GM04504 (cell line): ENCODE results near the gene IFNA7.
"Not testable (repeated sequence)": the region's sequence is repeated elsewhere in the genome, so short reads cannot be mapped to it uniquely, and the experiment has no call there.

Experiments used
- DNase-seq: peaks from one replicate; pipeline ENCODE4 v3.0.0-alpha.2; 2012; ENCODE audit warnings: low read depth

The IFNA7 gene

GRCh38 chr9:21182810-21183736, 18.9 kb downstream of the IFNA7 start:
- not testable (repeated sequence) for DNase-seq

GRCh38 chr9:21174671-21175070, 27.3 kb downstream of the IFNA7 start:
- DNase-seq: no peak

GRCh38 chr9:21172156-21172555, 29.8 kb downstream of the IFNA7 start:
- DNase-seq: no peak

GRCh38 chr9:21171351-21171750, 30.7 kb downstream of the IFNA7 start:
- DNase-seq: no peak

GRCh38 chr9:21166560-21166959, 35.4 kb downstream of the IFNA7 start, which contains the start of gene IFNA21:
TSS of gene IFNA21 (minus strand) at chr9:21166660. CDS start at chr9:21166612, 48 bp downstream.
- not testable (repeated sequence) for DNase-seq

- no peak for DNase-seq
Observed at GRCh38 chr9:21165516-21165915, 36.5 kb downstream of the IFNA7 start.

GRCh38 chr9:21160178-21160577, 41.8 kb downstream of the IFNA7 start:
- no peak for DNase-seq

GRCh38 chr9:21155501-21155900, 46.5 kb downstream of the IFNA7 start:
- no peak for DNase-seq

- DNase-seq: no peak
Observed at GRCh38 chr9:21154018-21154608, 47.9 kb downstream of the IFNA7 start.

- no peak for DNase-seq
Observed at GRCh38 chr9:21153336-21154017, 48.5 kb downstream of the IFNA7 start.
